Activated CD4-positive, CD25-positive, alpha-beta regulatory T cell (primary cell): ENCODE data around the gene FTL.
A peak's percentile ranks its signal among the peaks of the same experiment; 100 is the strongest.

Experiments used
- DNase-seq, 4 experiments: peaks; one replicate each; lab custom pipeline; 2025; lab: John Stamatoyannopoulos, UW

The FTL gene

GRCh38 chr19:48965806-48966540 is 864 bp downstream of the FTL start:
- DNase-seq: peak; percentile 66 to 80 (median 75)

- no peak for DNase-seq
Measured at GRCh38 chr19:48966541-48967345, 1.6 kb downstream of the FTL start.

GRCh38 chr19:48967346-48968178 is 2.5 kb downstream of the FTL start:
- no peak for DNase-seq

- DNase-seq: no peak
Measured at GRCh38 chr19:48968179-48968661, 3.1 kb downstream of the FTL start.

GRCh38 chr19:48968813-48969218 is 3.7 kb downstream of the FTL start:
- DNase-seq: no peak

GRCh38 chr19:48969276-48970138 is 4.4 kb downstream of the FTL start:
- no peak for DNase-seq

GRCh38 chr19:48970139-48970766 is 5.1 kb downstream of the FTL start:
- DNase-seq: no peak

- DNase-seq: peak; percentile 67 to 76 (median 69)
Measured at GRCh38 chr19:48970923-48971395, 5.8 kb downstream of the FTL start.

- DNase-seq: peak in 1 of 4 experiments; percentile 22
Measured at GRCh38 chr19:48975947-48976847, 11.1 kb downstream of the FTL start.

GRCh38 chr19:48977061-48977460 is 12.0 kb downstream of the FTL start:
- no peak for DNase-seq

GRCh38 chr19:48982280-48982679 is 17.2 kb downstream of the FTL start:
- DNase-seq: no peak

- no peak for DNase-seq
Measured at GRCh38 chr19:48985711-48986110, 20.6 kb downstream of the FTL start.

- no peak for DNase-seq
Measured at GRCh38 chr19:48986211-48986610, 21.1 kb downstream of the FTL start.

GRCh38 chr19:48987323-48987722 is 22.2 kb downstream of the FTL start:
- no peak for DNase-seq

- DNase-seq: no peak
Measured at GRCh38 chr19:48988286-48988685, 23.2 kb downstream of the FTL start.

- no peak for DNase-seq
Measured at GRCh38 chr19:48988860-48989259, 23.8 kb downstream of the FTL start.

- no peak for DNase-seq
Measured at GRCh38 chr19:48989701-48990291, 24.7 kb downstream of the FTL start.

GRCh38 chr19:48990400-48990799 is 25.3 kb downstream of the FTL start:
- DNase-seq: no peak

GRCh38 chr19:48991011-48991609 is 26.0 kb downstream of the FTL start:
- DNase-seq: no peak
